Measurements from ENCODE around the gene GPR158.
A peak's percentile ranks its signal among the peaks of the same experiment; 100 is the strongest.

Gene GPR158

GRCh38 chr10:25226775-25227682 lies 52.2 kb downstream of the GPR158 start:
- TF ChIP-seq NFIC (IDR thresholded peaks at IDR 0.05): no peak
- peak; percentile 70 for TF ChIP-seq RAD21 (IDR thresholded peaks at IDR 0.05; ENCODE audit: low read depth)
- no peak for TF ChIP-seq YY1 (IDR thresholded peaks at IDR 0.05; ENCODE audit: low read depth)

- TF ChIP-seq EGR1 (IDR thresholded peaks at IDR 0.05): no peak
- no peak for TF ChIP-seq MAX (IDR thresholded peaks at IDR 0.05)
- no peak for TF ChIP-seq TEAD4 (IDR thresholded peaks at IDR 0.05)
- TF ChIP-seq RAD21 (IDR thresholded peaks at IDR 0.05; ENCODE audit: low read depth): no peak
- TF ChIP-seq, protein P1, sequence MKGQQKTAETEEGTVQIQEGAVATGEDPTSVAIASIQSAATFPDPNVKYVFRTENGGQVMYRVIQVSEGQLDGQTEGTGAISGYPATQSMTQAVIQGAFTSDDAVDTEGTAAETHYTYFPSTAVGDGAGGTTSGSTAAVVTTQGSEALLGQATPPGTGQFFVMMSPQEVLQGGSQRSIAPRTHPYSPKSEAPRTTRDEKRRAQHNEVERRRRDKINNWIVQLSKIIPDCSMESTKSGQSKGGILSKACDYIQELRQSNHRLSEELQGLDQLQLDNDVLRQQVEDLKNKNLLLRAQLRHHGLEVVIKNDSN (IDR thresholded peaks at IDR 0.05): no peak
- no peak for TF ChIP-seq CREB1 (IDR thresholded peaks at IDR 0.05; ENCODE audit: low read depth)
- no peak for TF ChIP-seq TCF12 (IDR thresholded peaks at IDR 0.05; ENCODE audit: low read depth)
- no peak for TF ChIP-seq ZBTB7A (IDR thresholded peaks at IDR 0.05; ENCODE audit: low read depth)
- no peak for TF ChIP-seq FOXM1 (IDR thresholded peaks at IDR 0.05; ENCODE audit: borderline replicate concordance, low read depth)
- no peak for TF ChIP-seq CEBPB (IDR thresholded peaks at IDR 0.05)
- TF ChIP-seq EP300 (IDR thresholded peaks at IDR 0.05; ENCODE audit: borderline replicate concordance): no peak
- no peak for TF ChIP-seq NFIC (IDR thresholded peaks at IDR 0.05)
- TF ChIP-seq REST (IDR thresholded peaks at IDR 0.05; ENCODE audit: low read depth): no peak
- TF ChIP-seq TAF1 (IDR thresholded peaks at IDR 0.05; ENCODE audit: low read depth): no peak
- no peak for TF ChIP-seq YY1 (IDR thresholded peaks at IDR 0.05; ENCODE audit: low read depth)
These were observed 57.0 kb downstream of the GPR158 start for GRCh38 chr10:25231751-25232150.

DNA sequence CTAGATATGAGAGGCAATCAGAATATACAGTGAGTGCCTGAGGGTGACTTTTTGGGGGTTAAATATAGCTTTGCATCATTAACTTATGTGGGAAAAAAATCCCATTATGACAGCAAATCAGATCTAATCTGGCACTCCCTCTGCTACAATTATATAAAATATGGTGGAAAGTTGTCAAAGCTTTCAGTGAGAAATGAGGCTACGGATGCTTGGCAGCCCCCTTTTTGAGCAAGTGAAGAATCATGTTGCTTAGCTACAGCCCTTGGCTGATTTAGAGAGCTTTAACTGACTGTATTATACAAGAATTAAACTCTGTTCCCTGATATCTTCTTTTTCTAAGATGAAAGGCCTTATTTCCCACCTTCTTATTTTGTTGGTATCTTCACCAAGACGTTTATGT lies 57.4 kb downstream of the GPR158 start:
- TF ChIP-seq NFIC (IDR thresholded peaks at IDR 0.05): no peak
- TF ChIP-seq TAF1 (IDR thresholded peaks at IDR 0.05; ENCODE audit: low read depth): no peak
- TF ChIP-seq ZBTB7A (IDR thresholded peaks at IDR 0.05; ENCODE audit: low read depth): no peak
- TF ChIP-seq EGR1 (IDR thresholded peaks at IDR 0.05): no peak
- no peak for TF ChIP-seq EP300 (IDR thresholded peaks at IDR 0.05; ENCODE audit: borderline replicate concordance)
- TF ChIP-seq REST (IDR thresholded peaks at IDR 0.05; ENCODE audit: low read depth): no peak
- no peak for TF ChIP-seq TCF12 (IDR thresholded peaks at IDR 0.05; ENCODE audit: low read depth)
- TF ChIP-seq FOXM1 (IDR thresholded peaks at IDR 0.05; ENCODE audit: borderline replicate concordance, low read depth): no peak
- TF ChIP-seq, protein P1 (IDR thresholded peaks at IDR 0.05): no peak
- no peak for TF ChIP-seq CEBPB (IDR thresholded peaks at IDR 0.05)
- TF ChIP-seq YY1 (IDR thresholded peaks at IDR 0.05; ENCODE audit: low read depth): no peak
- TF ChIP-seq MAX (IDR thresholded peaks at IDR 0.05): no peak
- no peak for TF ChIP-seq CREB1 (IDR thresholded peaks at IDR 0.05; ENCODE audit: low read depth)
- no peak for TF ChIP-seq TEAD4 (IDR thresholded peaks at IDR 0.05)
- no peak for TF ChIP-seq RAD21 (IDR thresholded peaks at IDR 0.05; ENCODE audit: low read depth)

- TF ChIP-seq FOXM1 (IDR thresholded peaks at IDR 0.05; ENCODE audit: borderline replicate concordance, low read depth): no peak
- no peak for TF ChIP-seq EGR1 (IDR thresholded peaks at IDR 0.05)
- no peak for TF ChIP-seq TAF1 (IDR thresholded peaks at IDR 0.05; ENCODE audit: low read depth)
- no peak for TF ChIP-seq ZBTB7A (IDR thresholded peaks at IDR 0.05; ENCODE audit: low read depth)
- TF ChIP-seq, protein P1 (IDR thresholded peaks at IDR 0.05): no peak
- no peak for TF ChIP-seq CREB1 (IDR thresholded peaks at IDR 0.05; ENCODE audit: low read depth)
- no peak for TF ChIP-seq EP300 (IDR thresholded peaks at IDR 0.05; ENCODE audit: borderline replicate concordance)
- no peak for TF ChIP-seq TEAD4 (IDR thresholded peaks at IDR 0.05)
- no peak for TF ChIP-seq YY1 (IDR thresholded peaks at IDR 0.05; ENCODE audit: low read depth)
These were observed 70.4 kb downstream of the GPR158 start for GRCh38 chr10:25245165-25245564.

DNA sequence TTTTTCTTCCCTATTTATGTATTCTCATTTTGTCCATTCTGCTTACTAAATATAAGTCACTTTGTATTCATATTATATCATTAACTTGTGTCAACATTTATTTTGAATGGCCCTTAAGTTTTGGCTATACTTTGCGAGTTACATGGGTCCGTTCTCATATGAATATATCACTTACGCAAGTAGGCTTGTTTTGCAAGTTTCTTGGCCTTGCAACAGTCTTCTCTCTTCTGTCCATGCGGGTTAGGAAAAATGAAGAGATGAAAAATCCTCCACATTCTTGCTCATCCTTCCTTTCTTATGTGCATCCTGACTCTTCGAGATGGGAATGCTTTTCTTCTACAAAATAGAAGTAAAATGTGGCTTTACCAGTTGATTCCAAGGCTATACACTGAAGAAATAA lies 82.8 kb downstream of the GPR158 start:
- no peak for TF ChIP-seq EP300 (IDR thresholded peaks at IDR 0.05; ENCODE audit: borderline replicate concordance)
- TF ChIP-seq TAF1 (IDR thresholded peaks at IDR 0.05; ENCODE audit: low read depth): no peak
- no peak for TF ChIP-seq REST (IDR thresholded peaks at IDR 0.05; ENCODE audit: low read depth)
- no peak for TF ChIP-seq ZBTB7A (IDR thresholded peaks at IDR 0.05; ENCODE audit: low read depth)
- TF ChIP-seq, protein P1 (IDR thresholded peaks at IDR 0.05): no peak
- no peak for TF ChIP-seq CREB1 (IDR thresholded peaks at IDR 0.05; ENCODE audit: low read depth)
- TF ChIP-seq TEAD4 (IDR thresholded peaks at IDR 0.05): no peak
- TF ChIP-seq NFIC (IDR thresholded peaks at IDR 0.05): no peak
- TF ChIP-seq RAD21 (IDR thresholded peaks at IDR 0.05; ENCODE audit: low read depth): no peak
- no peak for TF ChIP-seq TCF12 (IDR thresholded peaks at IDR 0.05; ENCODE audit: low read depth)
- no peak for TF ChIP-seq YY1 (IDR thresholded peaks at IDR 0.05; ENCODE audit: low read depth)
- no peak for TF ChIP-seq EGR1 (IDR thresholded peaks at IDR 0.05)
- no peak for TF ChIP-seq FOXM1 (IDR thresholded peaks at IDR 0.05; ENCODE audit: borderline replicate concordance, low read depth)
- TF ChIP-seq MAX (IDR thresholded peaks at IDR 0.05): no peak
- no peak for TF ChIP-seq CEBPB (IDR thresholded peaks at IDR 0.05)
